HG03095 (cell line): ENCODE measurements around the gene SMARCC1.

Experiments
- ATAC-seq: cut with Tn5 transposase; IDR thresholded peaks from one replicate; pipeline ENCODE4 v1.9.1; 2021; ENCODE audit warnings: moderate library complexity; ENCODE audit not compliant: unreplicated experiment

The SMARCC1 gene

DNA sequence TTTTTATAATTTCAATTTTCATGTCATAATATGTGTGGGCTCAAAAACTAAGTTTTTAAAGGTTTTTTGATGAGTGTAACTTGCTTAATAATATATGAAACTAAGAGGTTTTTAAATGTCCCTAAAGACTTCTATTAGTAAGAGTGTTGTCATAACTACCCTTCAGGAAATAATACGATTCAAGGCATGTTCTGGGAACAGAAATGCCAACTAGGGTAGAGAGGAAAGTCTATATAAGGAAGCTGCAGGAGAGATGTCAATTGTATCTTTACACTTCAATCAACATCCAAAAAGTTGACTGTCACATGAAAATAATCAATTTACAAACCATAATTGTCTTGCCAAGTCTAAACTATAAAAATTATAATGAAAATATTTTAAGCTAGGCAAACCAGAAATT lies 76.3 kb downstream of the SMARCC1 start:
- ATAC-seq: no peak

DNA sequence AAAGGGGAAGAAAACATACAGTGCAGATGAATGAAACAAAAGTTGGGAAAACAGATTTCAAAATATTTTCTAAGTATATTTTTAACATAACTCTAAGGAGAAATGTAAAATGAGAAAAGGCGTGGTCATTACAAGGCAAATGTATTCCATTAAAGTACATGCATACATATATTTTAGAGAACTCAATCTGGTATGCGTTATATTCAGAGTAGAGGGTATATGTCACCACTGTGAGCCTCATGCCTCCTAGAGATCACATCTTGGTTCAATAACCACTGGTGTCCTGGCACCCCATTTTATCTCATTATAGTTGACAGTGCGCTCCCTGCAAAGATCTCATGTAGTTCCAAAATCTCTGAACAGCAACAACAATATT lies 77.5 kb downstream of the SMARCC1 start:
- ATAC-seq: no peak

DNA sequence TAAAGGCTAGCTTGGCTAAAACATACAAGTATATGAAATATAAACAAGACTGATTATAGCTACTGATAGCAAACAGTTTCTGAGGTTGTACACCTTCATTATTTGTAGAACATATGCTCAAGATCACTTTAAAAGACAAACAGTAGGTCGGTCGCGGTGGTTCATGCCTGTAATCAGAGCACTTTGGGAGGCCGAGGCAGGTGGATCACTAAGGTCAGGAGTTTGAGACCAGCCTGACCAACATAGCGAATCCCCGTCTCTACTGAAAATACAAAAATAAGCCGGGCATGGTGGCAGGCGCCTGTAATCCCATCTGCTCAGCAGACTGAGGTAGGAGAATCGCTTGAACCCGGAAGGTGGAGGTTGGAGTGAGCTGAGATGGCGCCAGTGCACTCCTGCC lies 80.3 kb downstream of the SMARCC1 start:
- no peak for ATAC-seq

DNA sequence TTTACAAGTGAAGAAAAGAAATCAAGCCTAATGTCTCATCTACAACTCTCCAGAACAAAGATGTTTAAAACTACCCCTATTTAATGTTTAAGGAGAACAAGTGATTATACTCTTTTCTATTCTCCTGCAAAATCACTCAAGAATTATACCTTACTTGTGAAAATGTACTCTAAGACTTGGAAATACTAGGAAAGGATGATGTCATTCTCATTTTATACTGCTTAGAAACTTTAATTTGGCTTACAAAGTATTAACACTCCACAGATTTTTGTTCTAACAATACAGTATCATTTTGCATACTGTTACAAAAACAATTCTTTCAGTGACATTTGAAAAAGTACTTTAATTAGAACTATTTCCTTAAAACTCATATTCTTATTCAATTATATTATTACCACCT lies 89.5 kb downstream of the SMARCC1 start:
- ATAC-seq: no peak

DNA sequence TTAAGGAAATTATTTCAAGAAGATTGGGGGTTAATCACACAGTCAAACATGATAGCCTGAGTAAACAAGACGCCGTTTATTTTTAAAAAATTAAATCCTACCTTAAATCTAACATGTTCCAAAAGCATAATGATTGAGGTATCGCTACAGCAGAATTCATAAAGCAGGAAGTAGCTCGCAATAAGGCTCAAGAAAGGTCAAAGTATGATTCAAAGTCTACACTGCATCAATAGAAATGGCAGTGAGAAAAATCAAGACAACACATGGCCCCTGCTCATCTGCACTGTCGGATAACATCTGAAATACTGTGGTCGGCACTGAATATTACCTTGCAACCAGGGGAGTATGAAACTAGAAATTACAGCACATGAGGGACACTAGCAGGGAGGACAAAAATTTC lies 93.2 kb downstream of the SMARCC1 start:
- ATAC-seq: no peak

DNA sequence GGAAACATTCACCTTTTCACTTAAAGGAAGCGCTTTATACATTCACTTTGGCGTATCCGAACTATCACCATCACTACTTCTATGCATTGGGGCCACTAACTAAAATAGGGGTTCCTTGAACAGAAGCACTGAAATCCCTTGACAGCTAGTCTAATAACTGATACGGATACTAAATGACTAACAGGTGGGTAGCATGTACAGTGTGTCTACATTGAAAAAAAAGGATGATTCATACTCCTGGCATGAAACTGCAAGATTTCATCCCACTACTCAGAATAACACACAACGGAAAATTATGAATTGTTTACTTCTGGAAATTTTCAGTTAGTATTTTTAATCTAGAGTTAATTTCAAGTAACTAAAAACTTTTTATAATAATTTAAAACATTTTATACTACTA lies 96.7 kb downstream of the SMARCC1 start:
- ATAC-seq: no peak

DNA sequence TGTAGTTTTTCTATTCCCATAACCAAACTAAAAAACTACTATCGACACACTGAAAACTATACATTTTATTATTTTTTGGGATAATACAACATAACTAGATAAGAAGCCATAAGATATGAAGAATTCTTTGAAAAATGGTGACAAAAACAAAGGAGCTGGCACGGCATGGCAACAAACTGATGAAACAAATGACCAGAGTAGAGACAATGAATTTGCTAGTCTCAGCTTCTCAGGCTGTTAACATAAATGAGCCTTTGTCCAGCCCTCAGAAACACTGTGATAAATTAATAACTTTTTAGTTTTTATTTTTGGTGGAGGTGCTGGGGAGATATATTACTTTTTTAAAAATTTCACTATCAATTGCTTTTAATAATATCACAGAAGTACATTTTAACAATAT lies 100.7 kb downstream of the SMARCC1 start:
- no peak for ATAC-seq

DNA sequence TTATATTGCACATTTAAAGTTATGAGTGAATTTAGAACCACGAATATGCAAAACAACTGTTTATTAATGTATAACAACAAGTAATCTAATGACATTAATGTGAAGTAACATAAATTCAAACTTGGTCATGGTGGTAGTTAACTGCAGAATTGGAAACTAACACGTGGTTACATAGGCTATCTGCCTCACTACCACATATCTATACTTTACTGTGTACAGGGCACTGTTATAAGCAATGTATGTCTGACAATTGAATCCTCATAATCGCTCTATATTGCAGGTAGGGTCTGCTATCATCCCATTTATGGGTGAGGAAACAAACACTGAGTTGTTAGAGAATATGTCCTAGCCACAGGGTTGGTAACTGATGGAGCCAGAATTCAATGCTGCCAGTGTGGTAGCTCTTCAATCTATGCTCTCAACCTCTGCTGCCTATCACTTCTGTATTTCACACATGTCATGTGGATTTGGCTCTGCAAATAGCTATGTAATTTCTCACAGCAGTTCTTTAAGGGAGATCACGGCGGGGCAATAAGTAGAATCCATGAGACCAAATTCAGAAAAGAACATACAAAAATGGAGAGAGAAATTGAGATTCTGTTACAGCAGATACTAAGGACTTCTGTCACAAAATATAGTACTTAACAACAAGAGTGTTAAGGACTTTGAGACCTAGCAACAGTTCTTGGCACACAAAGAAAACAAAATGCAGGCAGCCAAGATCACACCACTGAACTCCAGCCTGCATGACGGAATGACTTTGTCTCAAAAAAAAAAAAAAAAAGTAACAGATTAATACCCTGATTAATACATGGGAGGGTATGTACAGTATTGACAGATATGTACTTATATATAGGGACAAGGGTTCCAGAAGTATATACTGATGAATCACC lies 103.0 kb downstream of the SMARCC1 start:
- no peak for ATAC-seq

DNA sequence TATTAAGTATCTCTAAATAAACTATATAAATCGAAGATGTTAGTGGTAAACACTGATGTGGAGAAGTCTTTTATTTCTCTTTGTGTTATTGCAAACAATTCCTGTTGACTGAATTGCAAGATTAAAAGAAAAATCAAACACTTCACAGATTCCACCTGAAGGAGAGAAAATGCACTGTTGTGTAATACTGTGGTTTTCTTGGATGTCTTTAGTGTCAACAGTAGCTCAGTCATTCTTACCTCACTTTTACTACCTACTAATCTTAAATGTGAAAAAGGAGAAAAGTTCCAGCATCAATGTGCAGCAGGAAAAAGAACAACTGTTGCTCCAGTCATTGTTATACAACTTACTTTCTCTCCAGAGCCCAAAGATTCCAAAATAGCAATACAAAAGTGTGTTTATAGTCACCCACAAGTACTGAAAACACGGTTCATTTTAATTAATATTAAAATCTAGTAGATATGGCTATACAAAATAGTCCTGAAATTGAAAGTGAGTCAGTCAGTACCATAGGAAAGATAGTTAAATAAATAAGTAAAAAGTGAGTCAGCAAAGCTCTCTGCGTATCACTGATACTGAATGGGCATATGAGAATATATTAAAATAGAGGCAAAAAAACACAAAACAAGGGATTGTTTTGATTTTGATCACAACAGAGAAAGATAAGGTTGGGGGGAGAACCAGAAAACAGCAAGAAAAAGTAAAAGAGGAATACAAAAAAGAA lies 112.5 kb downstream of the SMARCC1 start:
- no peak for ATAC-seq

DNA sequence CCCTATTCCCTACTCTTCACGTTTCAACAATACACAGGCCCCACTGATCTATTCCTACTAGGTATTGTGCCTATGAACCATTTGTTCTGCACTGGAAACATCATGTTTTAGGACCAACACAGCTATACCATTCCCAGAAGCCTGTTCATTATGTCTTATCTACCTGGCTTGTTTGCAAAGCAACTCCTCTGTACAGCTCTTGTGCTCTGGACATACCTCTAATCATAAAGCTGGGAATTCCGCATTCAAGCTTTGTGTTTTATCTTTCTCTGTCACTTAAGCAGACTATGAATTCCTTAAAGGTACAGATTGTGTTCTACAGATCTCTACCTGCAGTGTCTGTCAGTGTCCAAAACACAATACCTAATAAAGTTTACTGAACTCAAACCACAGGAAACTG lies 115.6 kb downstream of the SMARCC1 start:
- ATAC-seq: no peak

DNA sequence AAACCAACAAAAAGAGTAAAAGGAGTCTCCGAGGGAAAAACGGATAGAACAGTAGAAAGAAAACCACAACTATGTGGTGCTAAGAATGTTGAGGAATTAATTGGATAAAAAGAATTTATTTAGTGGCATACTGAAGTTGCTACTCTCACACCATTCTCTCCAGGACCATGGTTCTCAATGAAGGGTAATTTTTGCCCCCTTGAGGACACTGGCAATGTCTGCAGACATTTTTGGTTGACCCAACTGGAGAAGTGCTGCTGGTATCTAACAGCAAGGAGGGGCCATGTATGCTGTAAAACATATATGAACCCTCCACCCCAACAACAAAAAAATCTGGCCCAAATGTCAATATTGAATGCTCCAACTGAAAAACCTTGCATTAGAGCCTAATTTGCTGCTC lies 117.2 kb downstream of the SMARCC1 start:
- ATAC-seq: no peak

DNA sequence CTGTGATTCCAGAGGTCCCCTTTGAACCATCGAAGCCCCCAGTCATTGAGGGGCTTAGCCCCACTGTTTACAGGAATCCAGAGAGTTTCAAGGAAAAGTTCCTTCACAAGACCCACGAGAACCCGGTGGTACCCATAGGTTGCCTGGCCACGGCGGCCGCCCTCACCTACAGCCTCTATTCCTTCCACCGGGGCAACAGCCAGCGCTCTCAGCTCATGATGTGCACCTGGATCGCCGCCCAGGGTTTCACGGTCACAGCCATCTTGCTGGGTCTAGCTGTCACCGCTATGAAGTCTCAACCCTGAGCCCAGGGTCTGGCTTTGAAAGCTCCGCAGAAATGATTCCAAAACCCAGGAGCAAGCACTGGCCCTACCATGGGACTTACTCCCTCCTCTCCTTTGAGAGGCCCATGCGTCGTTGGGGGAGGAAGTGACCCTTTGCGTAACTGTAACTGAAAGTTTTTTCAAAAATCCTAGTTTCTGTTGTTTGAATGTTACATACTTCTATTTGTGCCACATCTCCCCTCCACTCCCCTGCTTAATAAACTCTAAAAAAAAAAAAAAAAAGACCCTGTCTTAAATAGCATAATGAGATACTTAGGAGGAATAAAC lies 118.0 kb downstream of the SMARCC1 start:
- ATAC-seq: no peak

DNA sequence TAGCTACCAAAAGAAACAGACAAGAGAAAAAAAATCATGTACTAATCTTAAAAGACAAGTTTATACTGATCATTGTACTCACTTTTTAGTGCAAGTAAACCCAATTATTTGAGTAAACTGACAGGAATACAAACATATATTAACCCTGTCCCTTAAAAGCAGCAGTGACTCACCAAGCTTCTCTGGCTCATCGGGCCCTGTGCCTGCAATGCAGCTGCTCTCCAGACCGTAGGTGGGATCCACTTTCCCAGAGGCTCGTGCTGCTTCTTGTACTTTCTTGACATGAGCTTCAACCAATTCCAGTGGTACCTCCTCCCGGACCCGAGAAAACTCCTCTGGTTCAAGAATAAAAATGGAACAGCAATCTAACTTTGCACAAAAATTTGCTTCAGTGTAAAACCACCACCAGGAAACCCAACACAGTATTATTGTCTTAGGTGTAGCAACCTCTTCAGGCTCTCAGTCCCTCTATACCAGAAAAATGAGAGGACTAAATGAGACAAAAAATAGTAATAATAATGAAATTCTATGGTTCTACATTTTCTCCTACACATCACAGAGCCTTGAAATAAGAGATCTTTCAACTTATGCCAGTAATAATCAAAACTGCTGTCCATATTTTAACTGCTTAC lies 120.5 kb downstream of the SMARCC1 start:
- no peak for ATAC-seq

DNA sequence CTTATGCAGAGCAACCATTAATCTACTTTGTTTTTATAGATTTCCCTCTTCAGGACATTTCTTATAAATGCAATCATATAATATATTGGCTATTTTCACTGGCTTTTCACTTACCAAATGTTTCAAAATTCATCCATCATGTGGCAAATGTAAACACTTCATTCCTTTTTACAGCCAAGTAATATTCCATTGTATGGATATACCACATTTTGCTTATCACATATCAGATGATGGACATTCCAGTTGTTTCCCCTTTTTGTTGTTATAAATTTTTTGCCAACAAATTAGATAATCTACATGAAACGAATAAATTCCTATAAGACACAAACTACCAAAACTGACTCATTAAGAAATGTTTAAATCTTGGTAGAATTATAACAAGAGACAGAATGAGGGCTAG lies 123.2 kb downstream of the SMARCC1 start:
- no peak for ATAC-seq

DNA sequence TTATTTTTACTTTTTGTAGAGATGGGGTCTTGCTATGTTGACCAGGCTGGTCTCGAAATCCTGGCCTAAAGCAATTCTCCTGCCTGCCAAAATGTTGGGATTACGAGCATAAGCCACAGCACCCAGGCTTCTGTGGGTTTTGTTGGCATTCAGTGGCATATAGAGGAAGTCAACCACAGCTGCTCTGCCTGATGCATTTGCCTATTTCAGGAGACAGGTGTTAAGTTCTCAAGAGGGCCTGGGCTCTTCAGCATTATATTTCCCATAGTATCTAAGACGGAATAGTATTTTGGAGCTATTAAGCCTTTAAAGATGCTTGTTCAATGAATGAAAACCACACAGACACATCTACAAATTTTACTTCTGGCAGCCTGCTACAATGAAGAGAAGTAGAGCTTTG lies 129.6 kb downstream of the SMARCC1 start:
- ATAC-seq: no peak

DNA sequence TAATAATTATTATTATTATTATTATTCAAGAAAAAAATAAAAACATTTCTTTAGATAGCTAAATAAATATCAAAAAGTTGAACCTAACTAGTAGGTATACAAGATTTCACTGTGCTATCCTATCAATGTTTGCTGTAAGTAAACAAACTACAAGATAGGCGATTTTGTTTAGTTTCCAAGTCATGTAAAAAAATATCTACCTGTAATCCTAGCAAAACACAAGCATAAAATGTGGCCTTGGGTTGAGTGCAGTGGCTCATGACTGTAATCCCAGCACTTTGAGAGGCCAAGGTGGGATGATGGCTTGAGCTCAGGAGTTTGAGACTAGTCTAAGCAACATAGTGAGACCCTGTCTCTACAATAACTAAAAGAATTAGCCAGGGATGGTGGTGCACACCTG lies 131.4 kb downstream of the SMARCC1 start:
- ATAC-seq: no peak

DNA sequence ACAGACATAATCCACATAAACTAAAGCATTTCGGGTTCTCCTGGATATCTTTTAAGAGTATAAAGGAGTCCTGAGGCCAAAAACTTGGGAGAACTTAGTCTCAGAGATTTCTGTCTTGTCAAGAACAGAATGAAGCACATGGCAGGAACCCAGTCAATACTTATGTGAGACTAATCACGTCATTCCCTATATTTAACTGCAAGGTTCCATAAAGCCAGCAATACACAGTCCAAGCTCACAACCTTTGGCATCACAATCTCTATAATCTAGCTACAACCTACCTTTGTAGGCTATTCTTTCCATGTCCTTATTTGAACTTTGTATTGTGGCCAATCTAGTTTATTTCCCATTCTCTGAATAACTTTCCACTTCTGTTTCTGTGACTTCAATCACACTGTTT lies 134.1 kb downstream of the SMARCC1 start:
- ATAC-seq: no peak

DNA sequence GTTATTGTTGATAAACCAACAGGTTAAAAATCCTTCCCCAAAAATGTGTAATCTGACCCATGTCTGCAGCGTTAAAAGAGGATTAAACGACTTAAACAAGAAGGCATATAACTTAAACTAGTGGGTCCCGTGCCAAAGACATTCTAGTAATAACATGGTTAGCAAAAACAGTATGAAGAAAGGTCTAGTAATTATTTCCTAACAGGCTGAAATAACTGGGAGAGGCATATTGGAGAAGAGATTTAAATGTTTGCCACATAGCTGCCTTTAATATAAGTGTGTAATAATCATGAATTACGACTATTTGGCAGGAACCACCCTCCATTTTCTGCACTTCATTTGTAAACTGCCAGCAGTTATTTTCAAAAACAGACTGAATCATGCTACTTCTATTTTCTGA lies 135.3 kb downstream of the SMARCC1 start:
- no peak for ATAC-seq

DNA sequence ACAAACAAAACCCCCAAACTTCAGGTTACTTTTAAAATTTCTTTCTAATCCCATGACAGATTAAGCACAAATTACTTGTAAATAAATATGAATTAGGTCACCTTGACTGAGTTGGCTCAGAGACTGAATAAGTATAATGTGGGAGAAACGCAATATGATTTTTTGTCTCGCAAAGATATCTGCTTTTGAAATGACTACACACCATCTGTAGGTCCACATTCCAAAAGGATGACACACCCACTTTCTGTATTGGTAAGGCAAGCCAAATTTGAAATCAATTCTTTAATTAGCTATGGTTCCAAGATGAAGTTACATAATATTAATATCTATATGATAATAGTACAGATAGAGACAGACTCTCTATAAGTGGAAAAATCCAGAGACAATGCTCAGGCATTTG lies 136.1 kb downstream of the SMARCC1 start:
- no peak for ATAC-seq

DNA sequence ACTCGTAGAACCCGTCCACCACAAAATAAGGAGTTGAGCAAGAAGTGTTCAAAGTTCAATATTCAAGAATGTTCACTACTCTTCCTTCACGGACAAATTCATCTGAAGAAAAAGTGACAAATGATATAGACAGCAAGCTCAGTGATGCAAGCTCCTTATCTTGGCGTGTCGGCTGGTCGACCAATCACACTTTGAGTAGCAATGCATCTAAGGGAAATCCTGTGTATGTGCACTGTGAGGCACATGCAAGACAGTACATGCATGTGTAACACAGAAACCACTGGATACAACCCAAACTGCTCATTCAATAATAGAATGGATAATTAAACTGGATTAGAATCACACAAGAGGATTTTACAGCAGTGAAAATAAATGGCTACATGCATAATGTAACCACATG lies 138.6 kb downstream of the SMARCC1 start:
- no peak for ATAC-seq

DNA sequence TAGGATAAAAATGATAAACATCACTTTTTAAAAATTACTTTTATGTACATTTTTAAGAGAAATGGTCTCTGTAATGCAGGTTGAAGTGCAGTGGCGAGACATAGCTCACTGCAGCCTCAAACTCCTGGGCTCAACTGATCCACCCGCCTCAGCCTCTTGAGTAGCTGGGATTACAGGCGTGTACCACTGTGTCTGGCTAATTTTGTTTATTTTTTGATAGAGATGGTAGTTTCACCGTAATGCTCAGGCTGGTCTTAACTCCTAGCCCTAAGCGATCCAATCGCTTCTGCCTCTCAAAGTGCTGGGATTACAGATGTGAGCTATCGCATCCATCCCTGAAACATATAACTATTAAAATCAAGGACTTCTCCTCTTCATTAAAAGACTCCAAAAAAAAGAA lies 140.0 kb downstream of the SMARCC1 start:
- ATAC-seq: no peak

DNA sequence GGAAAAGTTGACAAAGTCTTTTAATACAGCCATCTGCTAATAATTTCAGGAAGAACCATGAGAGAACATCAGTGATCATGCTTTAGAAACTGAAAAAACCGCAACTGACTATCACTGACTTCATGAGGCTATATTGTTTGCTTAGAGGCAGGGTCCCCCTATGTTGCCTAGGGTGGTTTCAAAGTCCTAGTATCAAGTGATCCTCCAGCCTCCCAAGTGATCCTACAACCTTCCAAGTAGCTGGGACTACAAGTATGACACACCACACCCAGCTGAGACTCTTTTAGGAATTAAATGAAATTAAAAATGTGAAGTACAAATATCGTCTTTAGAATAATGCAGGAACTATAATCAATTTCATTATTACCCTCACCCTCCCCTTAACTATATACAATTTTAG lies 144.8 kb downstream of the SMARCC1 start:
- no peak for ATAC-seq
